WERI-Rb-1 (cell line): ENCODE data around the gene MAGOH.

ENCODE experiments used
- DNase-seq: peaks from one replicate; pipeline ENCODE4 v3.0.0-alpha.2; 2020
- H3K27ac ChIP-seq: fragments of 250-450 bp; sonication (Bioruptor Pico); 2 replicates; pipeline ENCODE4 v1.5.1; 2020; ENCODE audit warnings: mild to moderate bottlenecking, moderate library complexity
- H3K27me3 ChIP-seq: fragments of 250-450 bp; sonication (Bioruptor Pico); 2 replicates; pipeline ENCODE4 v1.5.1; 2021; ENCODE audit warnings: mild to moderate bottlenecking, low read depth, moderate library complexity; ENCODE audit not compliant: insufficient read depth, severe bottlenecking
- H3K36me3 ChIP-seq: fragments of 250-450 bp; sonication (Bioruptor Pico); 2 replicates; pipeline ENCODE4 v1.5.1; 2020; ENCODE audit warnings: mild to moderate bottlenecking, moderate library complexity
- H3K4me3 ChIP-seq: 2 replicates; pipeline ENCODE4 v1.5.1; 2011; ENCODE audit warnings: low read depth, mild to moderate bottlenecking, control low read depth, low read length
- H3K9me3 ChIP-seq: fragments of 250-450 bp; sonication (Bioruptor Pico); 2 replicates; pipeline ENCODE4 v1.5.1; 2021; ENCODE audit warnings: mild to moderate bottlenecking, moderate library complexity; ENCODE audit not compliant: severe bottlenecking
- CTCF ChIP-seq: IDR thresholded peaks from 2 replicates; pipeline ENCODE4 v1.5.1; 2011; ENCODE audit warnings: low read depth, mild to moderate bottlenecking, control low read depth, inconsistent platforms, low read length

Gene MAGOH

DNA sequence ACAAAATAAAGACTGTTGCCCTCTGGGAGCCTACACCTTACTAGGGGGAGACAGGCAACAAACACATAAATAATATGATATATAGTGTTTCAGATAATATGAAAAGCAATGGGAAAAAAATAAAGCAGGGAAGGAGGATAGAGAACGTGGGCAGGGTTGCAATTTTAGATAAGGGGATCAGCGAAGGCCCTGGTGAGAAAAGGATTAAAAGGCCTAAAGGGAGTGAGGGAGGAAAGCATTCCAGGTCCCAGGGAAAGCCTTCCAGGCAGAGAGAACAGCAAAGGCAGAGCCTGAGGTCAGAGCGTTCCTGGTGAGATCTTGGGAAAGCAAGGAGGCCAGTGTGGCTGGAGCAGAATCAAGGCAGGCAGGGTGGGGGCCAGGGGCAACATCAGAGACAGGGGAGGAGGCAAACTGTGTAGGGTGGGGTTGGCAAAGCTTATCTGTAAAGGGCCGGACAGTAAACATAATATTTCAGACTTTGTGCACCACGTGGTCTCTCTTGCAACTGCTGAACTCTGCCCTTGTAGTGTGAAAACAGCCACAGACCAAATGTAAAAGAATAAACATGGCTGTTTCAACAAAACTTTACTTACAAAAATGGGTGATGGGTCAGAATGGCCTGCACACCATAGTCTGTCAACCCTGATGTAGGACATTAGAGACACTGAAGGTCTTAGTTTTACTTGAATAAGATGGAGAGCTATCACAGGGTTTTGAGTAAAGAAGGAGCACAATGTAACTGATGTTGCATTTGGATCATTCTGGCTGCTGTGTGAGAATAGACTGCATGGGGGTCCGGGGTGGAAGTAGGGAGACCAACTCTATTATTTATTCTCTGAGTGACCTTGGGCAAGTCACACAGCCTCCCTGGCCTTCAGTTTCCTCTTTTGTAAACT, 55.0 kb downstream of the MAGOH start:
- Histone ChIP-seq H3K9me3 (no peaks in the 10 kb centered on the region), H3K27me3 (no peaks in the 10 kb centered on the region), H3K27ac (peak overlapping the region; percentile 63), H3K36me3 (no peaks in the 10 kb centered on the region), H3K4me3 (no peak overlapping the region)
- peak; percentile 35 for DNase-seq
- no peak for TF ChIP-seq CTCF

GRCh38 chr1:53182716-53183094, 55.6 kb downstream of the MAGOH start:
- Histone ChIP-seq H3K9me3 (no peaks in the 10 kb centered on the region), H3K27me3 (no peaks in the 10 kb centered on the region), H3K4me3 (no peak overlapping the region), H3K27ac (peak overlapping the region; percentile 63), H3K36me3 (no peaks in the 10 kb centered on the region)
- no peak for TF ChIP-seq CTCF
- peak; percentile 59 for DNase-seq

GRCh38 chr1:53182111-53182593, 56.2 kb downstream of the MAGOH start:
- H3K9me3 ChIP-seq: no peaks in the 10 kb centered on the region
- TF ChIP-seq CTCF: peak; percentile 73
- no peaks in the 10 kb centered on the region for H3K36me3 ChIP-seq
- no peak overlapping the region for H3K4me3 ChIP-seq
- H3K27ac ChIP-seq: peak overlapping the region; percentile 63
- no peaks in the 10 kb centered on the region for H3K27me3 ChIP-seq
- DNase-seq: peak; percentile 86

DNA sequence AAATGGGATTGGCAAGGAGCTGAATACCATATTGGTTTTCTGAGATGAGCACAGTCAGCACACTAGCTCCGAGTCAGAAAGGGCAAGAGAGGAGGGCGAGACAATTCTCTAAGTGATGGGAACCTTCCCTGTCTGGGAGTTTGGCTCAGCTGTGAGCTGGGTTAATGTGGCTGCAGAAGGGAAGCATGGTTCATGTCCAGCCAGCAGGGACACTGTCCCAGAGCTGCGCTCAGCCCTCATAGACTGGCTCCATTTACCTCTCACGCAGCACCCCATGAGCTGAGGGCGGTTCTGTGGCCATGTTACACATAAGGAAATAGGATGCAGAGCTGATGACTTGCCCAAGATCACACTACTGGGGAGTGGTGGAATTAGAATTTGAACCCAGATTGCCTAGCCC, 57.4 kb downstream of the MAGOH start:
- no peak for TF ChIP-seq CTCF
- Histone ChIP-seq H3K27ac (no peak overlapping the region), H3K27me3 (no peaks in the 10 kb centered on the region), H3K4me3 (no peak overlapping the region), H3K9me3 (no peaks in the 10 kb centered on the region), H3K36me3 (no peaks in the 10 kb centered on the region)
- no peak for DNase-seq

DNA sequence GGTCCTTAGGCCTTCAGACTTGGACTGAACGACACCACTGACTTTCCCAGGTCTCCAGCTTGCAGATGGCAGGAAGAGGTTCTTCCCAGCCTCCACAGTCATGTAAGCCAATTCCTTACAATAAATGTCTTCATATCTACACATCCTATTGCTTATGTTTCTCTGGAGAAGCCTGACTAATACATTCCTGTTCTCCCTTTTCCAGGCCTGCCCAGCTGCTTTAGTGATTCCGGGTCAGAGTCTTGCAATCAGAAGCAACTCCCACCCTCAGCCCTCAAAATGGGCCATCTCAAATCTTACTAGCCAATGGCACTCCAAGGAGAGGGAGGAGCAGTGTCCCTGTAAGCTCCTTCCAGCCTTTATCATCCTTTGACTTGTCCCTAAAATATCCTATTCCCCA, 58.1 kb downstream of the MAGOH start:
- DNase-seq: no peak
- no peak for TF ChIP-seq CTCF
- Histone ChIP-seq H3K36me3 (no peaks in the 10 kb centered on the region), H3K27me3 (no peaks in the 10 kb centered on the region), H3K4me3 (no peak overlapping the region), H3K9me3 (no peaks in the 10 kb centered on the region), H3K27ac (no peak overlapping the region)
